Endothelial cell (in vitro differentiated cells): Measurements from ENCODE around the gene RAD51AP2. TPM values are rescaled to one million over a fixed set of nuclear protein-coding genes. Genes with fewer than 3 reads are reported as not detected.
"Not testable (repeated sequence)": the region's sequence is repeated elsewhere in the genome, so short reads cannot be mapped to it uniquely, and the experiment has no call there.

ENCODE experiments used
- DNase-seq: peaks from one replicate; pipeline ENCODE4 v3.0.0; 2021; ENCODE audit warnings: low spot score
- H3K27ac Mint-ChIP-seq: one replicate; pipeline ENCODE4 v1.8.0; 2021; ENCODE audit warnings: mixed read lengths, inconsistent platforms; ENCODE audit not compliant: unreplicated experiment
- H3K27me3 Mint-ChIP-seq: one replicate; pipeline ENCODE4 v1.8.0; 2021; ENCODE audit warnings: mild to moderate bottlenecking, moderate library complexity, mixed read lengths, inconsistent platforms; ENCODE audit not compliant: unreplicated experiment
- H3K36me3 Mint-ChIP-seq: one replicate; pipeline ENCODE4 v1.8.0; 2021; ENCODE audit warnings: mild to moderate bottlenecking, low read depth, mixed read lengths, inconsistent platforms; ENCODE audit not compliant: unreplicated experiment
- H3K4me1 Mint-ChIP-seq: one replicate; pipeline ENCODE4 v1.8.0; 2021; ENCODE audit warnings: mild to moderate bottlenecking, mixed read lengths, inconsistent platforms; ENCODE audit not compliant: unreplicated experiment
- H3K4me3 Mint-ChIP-seq: one replicate; pipeline ENCODE4 v1.8.0; 2021; ENCODE audit warnings: mild to moderate bottlenecking, mixed read lengths, inconsistent platforms; ENCODE audit not compliant: unreplicated experiment
- H3K9me3 Mint-ChIP-seq: one replicate; pipeline ENCODE4 v1.8.0; 2021; ENCODE audit warnings: mixed read lengths, inconsistent platforms; ENCODE audit not compliant: unreplicated experiment
- CTCF ChIP-seq: fragments of 200-600 bp; sonication (generic); IDR thresholded peaks from one replicate; pipeline ENCODE4 v1.5.0; 2021; ENCODE audit warnings: antibody characterized with exemption; ENCODE audit not compliant: unreplicated experiment
- long read RNA-seq: library from polyadenylated mRNA; unstranded; transcript quantifications from one replicate; pipeline ENCODE4 v2.0.0, GENCODE V29; 2020; ENCODE audit not compliant: unreplicated experiment
- total RNA-seq: library from RNA; stranded (reverse); fragmentation: NEBNext Ultra II Directional; extraction: Animal tissue kit (Norgen Biotek cat#: 25700); gene quantifications from one replicate; pipeline ENCODE4 v1.2.1, GENCODE V29; 2021; ENCODE audit not compliant: unreplicated experiment

RAD51AP2 gene
- total RNA-seq = 0.44 TPM
- long read RNA-seq = 0 reads

DNA sequence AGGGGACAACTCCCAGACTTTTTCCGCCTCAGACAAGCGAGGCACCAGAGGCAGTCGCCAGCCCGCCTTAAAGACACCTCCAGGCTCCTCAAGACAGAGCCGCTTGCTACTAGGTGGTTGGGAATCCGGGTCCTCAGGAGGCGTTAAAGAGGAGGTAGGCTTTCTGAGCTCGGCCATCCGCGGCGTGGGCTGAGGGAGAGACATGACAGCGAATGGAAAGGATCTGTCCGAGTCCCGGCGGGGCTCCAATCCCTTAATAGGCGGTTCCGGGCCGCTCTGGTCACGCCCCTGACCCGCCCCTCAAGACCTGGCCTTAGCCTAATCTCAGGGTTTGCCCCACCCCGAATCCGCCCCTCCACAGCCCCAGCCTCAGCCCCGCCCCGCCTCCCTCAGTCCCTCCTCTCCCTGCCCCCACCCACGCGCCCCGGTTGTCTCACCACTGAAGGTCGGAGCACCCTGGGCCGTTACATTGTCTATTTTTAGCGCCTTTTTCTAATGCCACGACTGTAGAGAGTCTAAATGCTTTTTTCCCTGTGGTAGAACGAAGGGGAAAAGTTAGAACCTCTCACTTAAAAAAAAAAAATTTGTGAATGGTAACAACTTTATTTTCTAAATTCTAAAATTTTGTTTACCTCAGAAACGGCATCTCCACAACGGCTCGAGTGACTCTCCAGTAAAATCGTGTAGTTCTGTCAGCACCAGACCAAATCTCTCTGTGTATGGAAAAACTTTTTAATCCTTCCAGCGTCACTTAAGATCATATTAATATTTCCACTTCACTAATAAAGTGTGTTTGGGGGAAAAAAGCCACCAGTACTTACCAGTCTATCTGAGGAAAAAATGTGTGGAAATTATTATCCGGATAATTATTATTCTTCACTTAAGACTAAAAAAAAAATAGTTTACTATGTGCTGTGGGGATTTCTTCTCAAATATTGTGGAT is at the start of gene RAD51AP2:
Gene RAD51AP2, minus strand, starts transcription at position 229 of the 943 bp plus-strand sequence. Its CDS starts 25 bp downstream, at position 204.
- H3K4me3 Mint-ChIP-seq = peak within 1 kb of the TSS; percentile 85
- no peaks in the 10 kb centered on the region for H3K36me3 Mint-ChIP-seq
- peaks cover 10% of the 10 kb centered on the region for H3K4me1 Mint-ChIP-seq
- DNase-seq = peak; percentile 80
- no peaks in the 10 kb centered on the region for H3K27me3 Mint-ChIP-seq
- H3K9me3 Mint-ChIP-seq = no peaks in the 10 kb centered on the region
- peak within 1 kb of the TSS; percentile 49 for H3K27ac Mint-ChIP-seq
- no peak for TF ChIP-seq CTCF

DNA sequence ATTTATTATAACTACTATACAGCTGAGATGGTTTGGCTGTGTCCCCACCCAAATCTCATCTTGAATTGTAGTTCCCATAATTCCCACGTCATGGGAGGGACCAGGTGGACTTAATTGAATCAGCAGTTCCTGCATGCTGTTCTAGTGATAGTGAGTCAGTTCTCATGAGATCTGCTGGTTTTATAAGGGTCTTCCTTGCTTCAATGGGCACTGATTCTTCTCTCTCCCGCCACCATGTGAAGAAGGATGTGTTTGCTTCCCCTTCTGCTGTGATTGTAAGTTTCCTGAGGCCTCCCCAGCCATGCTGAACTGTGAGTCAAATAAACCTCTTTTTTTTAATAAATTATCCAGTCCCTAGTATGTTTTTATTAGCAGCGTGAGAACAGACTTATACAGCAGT is 47.5 kb upstream of the RAD51AP2 start:
- H3K4me1 Mint-ChIP-seq, H3K4me3 Mint-ChIP-seq, H3K27me3 Mint-ChIP-seq, H3K36me3 Mint-ChIP-seq, H3K9me3 Mint-ChIP-seq, H3K27ac Mint-ChIP-seq, DNase-seq: not testable (repeated sequence)

- no peak overlapping the region for H3K4me3 Mint-ChIP-seq
- H3K27me3 Mint-ChIP-seq = no peaks in the 10 kb centered on the region
- H3K9me3 Mint-ChIP-seq = no peaks in the 10 kb centered on the region
- no peak for TF ChIP-seq CTCF
- peaks cover 10% of the 10 kb centered on the region for H3K4me1 Mint-ChIP-seq
- H3K36me3 Mint-ChIP-seq = no peaks in the 10 kb centered on the region
- H3K27ac Mint-ChIP-seq = no peak overlapping the region
- DNase-seq = no peak
Measured at GRCh38 chr2:17558878-17559277, 40.6 kb upstream of the RAD51AP2 start.

DNA sequence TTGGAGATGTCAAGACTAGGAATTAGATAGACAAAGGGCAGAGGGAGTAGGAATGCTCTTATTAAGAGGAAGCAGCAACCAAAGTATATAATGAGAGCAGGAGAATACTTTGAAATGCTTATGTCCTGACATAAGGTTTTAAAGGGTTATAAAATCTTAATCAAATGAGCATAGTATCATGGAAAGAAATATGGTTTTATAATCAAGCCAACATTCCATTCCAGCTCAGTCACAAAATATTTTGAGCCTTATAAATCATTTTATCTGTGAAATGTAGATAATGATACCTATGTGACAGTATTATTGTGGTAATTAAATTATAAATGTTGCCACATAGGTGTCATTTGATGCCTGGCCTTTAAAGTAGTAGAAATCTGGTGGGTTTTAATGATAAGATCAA is 39.8 kb upstream of the RAD51AP2 start:
- H3K36me3 Mint-ChIP-seq = no peaks in the 10 kb centered on the region
- no peak for TF ChIP-seq CTCF
- no peak overlapping the region for H3K4me3 Mint-ChIP-seq
- no peak for DNase-seq
- H3K4me1 Mint-ChIP-seq = peaks cover 10% of the 10 kb centered on the region
- no peak overlapping the region for H3K27ac Mint-ChIP-seq
- no peaks in the 10 kb centered on the region for H3K27me3 Mint-ChIP-seq
- H3K9me3 Mint-ChIP-seq = no peaks in the 10 kb centered on the region

DNA sequence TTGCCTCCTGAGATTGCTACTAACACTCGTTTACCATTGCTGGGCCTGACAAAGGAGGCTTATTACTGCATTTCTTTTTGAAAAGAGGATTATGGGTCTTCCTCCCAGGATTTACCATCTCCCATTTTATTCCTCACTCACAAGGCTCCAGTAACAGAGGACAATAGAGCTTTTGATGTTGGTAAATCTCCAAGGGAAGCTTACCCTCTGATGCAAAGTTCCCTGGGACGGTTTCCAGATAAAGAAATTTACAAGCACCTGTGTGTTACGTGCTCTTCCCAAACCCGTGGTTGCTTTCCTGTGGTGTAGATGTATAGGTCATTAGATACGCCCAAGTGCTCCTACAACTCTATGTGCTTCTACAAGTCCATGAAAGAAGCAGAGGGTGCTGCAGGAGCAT is 39.4 kb upstream of the RAD51AP2 start:
- TF ChIP-seq CTCF = no peak
- H3K9me3 Mint-ChIP-seq = no peaks in the 10 kb centered on the region
- H3K4me1 Mint-ChIP-seq = peaks cover 10% of the 10 kb centered on the region
- DNase-seq = no peak
- no peak overlapping the region for H3K4me3 Mint-ChIP-seq
- H3K27ac Mint-ChIP-seq = no peak overlapping the region
- H3K36me3 Mint-ChIP-seq = no peaks in the 10 kb centered on the region
- H3K27me3 Mint-ChIP-seq = no peaks in the 10 kb centered on the region
